ENCODE results near the gene UBE2C. TPM values are rescaled to one million over a fixed set of nuclear protein-coding genes. Genes with fewer than 3 reads are reported as not detected.

UBE2C gene
- total and polyA plus RNA-seq, 7 donors = 3.3 to 90.3 (median 21.1) TPM; not detected in 3

GRCh38 chr20:45857882-45858216 lies 45.4 kb downstream of the UBE2C start:
- Histone ChIP-seq H3K27me3 (no peaks in the 10 kb centered on the region), H3K4me3 (peak overlapping the region; percentile 57 to 91 (median 78)), H3K27ac (peak overlapping the region; percentile 83 to 85 (median 84)), H3K9me3 (no peaks in the 10 kb centered on the region), H3K4me1 (peaks cover 0 to 46% (median 34%) of the 10 kb centered on the region in 4 donors), H3K36me3 (peaks cover 0 to 10% (median under 1%) of the 10 kb centered on the region in 4 donors)
- intact Hi-C loops (cut with DNase I) = no loop called here
- WGBS, 2 donors = 10 to 20% methylated on average over 13 of the region's 13 CpGs
- DNase-seq = no peak
- TF ChIP-seq POLR2AphosphoS5 (IDR thresholded peaks at IDR 0.05) (no peak), CTCF (IDR thresholded peaks at IDR 0.05) (no peak), EP300 (IDR thresholded peaks at IDR 0.05) (no peak), POLR2A (IDR thresholded peaks at IDR 0.05) (no peak)

DNA sequence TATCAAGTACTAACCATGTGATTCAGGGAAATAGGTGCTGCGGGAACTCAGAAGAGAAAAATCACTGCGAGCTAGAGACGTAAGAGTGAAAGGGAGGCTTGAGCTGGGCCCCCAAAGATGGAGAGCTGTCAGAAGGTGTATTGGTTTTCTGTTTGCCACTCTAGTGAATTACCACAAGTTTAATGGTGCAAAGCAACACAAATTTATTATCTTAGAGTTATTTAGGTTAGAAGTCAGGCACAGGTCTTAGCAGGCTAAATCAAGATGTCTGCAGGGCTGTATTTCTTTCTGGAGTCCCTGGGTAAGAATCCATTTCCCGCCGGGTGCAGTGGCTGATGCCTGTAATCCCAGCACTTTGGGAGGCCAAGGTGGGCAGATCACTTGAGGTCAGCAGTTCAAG lies 47.5 kb downstream of the UBE2C start:
- whole genome bisulfite sequencing, 2 donors = 95 to 97% methylated on average over 5 of the region's 5 CpGs
- no peak overlapping the region for H3K4me3 ChIP-seq
- H3K4me1 ChIP-seq = peaks cover 0 to 37% (median 31%) of the 10 kb centered on the region in 4 donors
- intact Hi-C loops (cut with DNase I) = no loop called here
- no peaks in the 10 kb centered on the region for H3K27me3 ChIP-seq
- no peaks in the 10 kb centered on the region for H3K36me3 ChIP-seq
- DNase-seq = no peak
- TF ChIP-seq CTCF (IDR thresholded peaks at IDR 0.05) (no peak), EP300 (IDR thresholded peaks at IDR 0.05) (no peak), POLR2A (IDR thresholded peaks at IDR 0.05) (no peak), POLR2AphosphoS5 (IDR thresholded peaks at IDR 0.05) (no peak)
- no peaks in the 10 kb centered on the region for H3K9me3 ChIP-seq
- H3K27ac ChIP-seq = no peak overlapping the region

DNA sequence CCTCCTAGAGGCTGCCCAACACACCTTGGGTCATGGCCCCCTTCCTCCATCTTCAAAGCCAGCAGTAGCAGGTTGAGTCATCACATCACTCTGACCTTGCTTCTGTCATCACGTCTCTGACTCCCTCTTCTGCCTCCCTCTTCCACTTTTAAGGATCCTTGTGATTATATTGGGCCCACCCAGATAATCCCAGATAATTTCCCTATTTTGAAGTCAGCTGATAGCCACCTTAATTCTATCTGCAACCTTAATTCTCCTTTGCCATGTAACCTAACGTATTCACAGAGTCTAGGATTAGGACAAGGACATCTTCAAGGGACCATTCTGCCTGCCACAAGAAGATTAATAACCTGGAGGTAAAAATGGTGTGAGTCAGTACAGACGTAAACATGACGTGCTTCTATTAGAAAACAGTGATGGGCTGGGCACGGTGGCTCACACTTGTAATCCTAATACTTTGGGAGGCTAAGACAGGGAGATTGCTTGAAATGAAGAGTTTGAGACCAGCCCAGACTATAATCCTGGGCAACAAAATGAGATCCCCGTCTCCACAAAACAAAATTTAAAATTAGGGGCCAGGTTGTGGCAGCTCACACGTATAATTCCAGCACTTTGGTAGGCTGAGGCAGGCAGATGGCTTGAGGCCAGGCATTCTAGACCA lies 48.2 kb downstream of the UBE2C start:
- no peak for TF ChIP-seq CTCF (IDR thresholded peaks at IDR 0.05)
- TF ChIP-seq EP300 (IDR thresholded peaks at IDR 0.05) = no peak
- TF ChIP-seq POLR2A (IDR thresholded peaks at IDR 0.05) = no peak
- TF ChIP-seq POLR2AphosphoS5 (IDR thresholded peaks at IDR 0.05) = no peak
- Histone ChIP-seq H3K4me1 (peaks cover 0 to 29% (median 23%) of the 10 kb centered on the region in 4 donors), H3K27me3 (no peaks in the 10 kb centered on the region), H3K4me3 (no peak overlapping the region), H3K27ac (no peak overlapping the region), H3K36me3 (no peaks in the 10 kb centered on the region), H3K9me3 (no peaks in the 10 kb centered on the region)
- intact Hi-C loops (cut with DNase I) = no loop called here
- peak; percentile 3 for DNase-seq
- WGBS, 2 donors = 62 to 77% methylated on average over 7 of the region's 7 CpGs

GRCh38 chr20:45861221-45862075 lies 49.0 kb downstream of the UBE2C start:
- Histone ChIP-seq H3K27me3 (no peaks in the 10 kb centered on the region), H3K27ac (no peak overlapping the region), H3K9me3 (no peaks in the 10 kb centered on the region), H3K4me3 (no peak overlapping the region), H3K4me1 (peaks cover 0 to 21% (median 15%) of the 10 kb centered on the region in 4 donors), H3K36me3 (no peaks in the 10 kb centered on the region)
- DNase-seq = no peak
- no peak for TF ChIP-seq POLR2AphosphoS5 (IDR thresholded peaks at IDR 0.05)
- TF ChIP-seq POLR2A (IDR thresholded peaks at IDR 0.05) = no peak
- TF ChIP-seq EP300 (IDR thresholded peaks at IDR 0.05) = no peak
- no peak for TF ChIP-seq CTCF (IDR thresholded peaks at IDR 0.05)
- 70 to 88% methylated on average over 7 of the region's 7 CpGs for WGBS, 2 donors
- intact Hi-C loops (cut with DNase I) = no loop called here
